ENCODE measurements around the gene S100G. TPM values are rescaled to one million over a fixed set of nuclear protein-coding genes. Genes with fewer than 3 reads are reported as not detected.
A peak's percentile ranks its signal among the peaks of the same experiment; 100 is the strongest.

The S100G gene
- total and polyA plus RNA-seq, 8 donors = not detected

DNA sequence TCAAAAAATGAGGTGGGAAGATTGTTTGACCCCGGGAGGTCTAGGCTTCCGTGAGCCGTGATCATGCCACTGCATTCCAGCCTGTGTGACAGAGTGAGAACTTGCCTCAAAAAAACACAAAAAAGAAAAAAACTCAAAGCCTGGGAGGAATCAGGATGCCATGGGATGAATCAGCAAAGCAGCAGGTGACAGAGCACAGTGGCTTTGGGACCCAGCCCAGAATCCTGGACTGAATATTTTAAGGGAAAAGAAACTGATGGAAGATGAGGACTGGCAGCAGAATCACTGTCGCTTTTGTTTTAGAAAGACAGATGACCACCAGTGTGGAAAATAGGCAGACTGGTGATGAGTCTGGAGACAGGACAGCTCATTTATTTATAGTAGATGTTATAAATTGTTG, 16.6 kb downstream of the S100G start:
- Histone ChIP-seq H3K4me3 (no peak overlapping the region), H3K27me3 (no peaks in the 10 kb centered on the region), H3K9me3 (no peaks in the 10 kb centered on the region), H3K36me3 (peaks cover 0 to 30% (median 25%) of the 10 kb centered on the region in 4 donors), H3K27ac (no peak overlapping the region), H3K4me1 (peaks cover 0 to 5% (median 0%) of the 10 kb centered on the region in 4 donors)
- intact Hi-C loops (cut with DNase I; ENCODE audit: low total_unique reads) = loop anchor here (10.0 kb wide), 1 partner anchor 232 kb away; no protein-coding TSS in a partner anchor
- no peak for TF ChIP-seq CTCF (IDR thresholded peaks at IDR 0.05)
- TF ChIP-seq EP300 (IDR thresholded peaks at IDR 0.05) = no peak
- TF ChIP-seq POLR2AphosphoS5 (IDR thresholded peaks at IDR 0.05) = no peak
- no peak for TF ChIP-seq POLR2A (IDR thresholded peaks at IDR 0.05)
- no peak for DNase-seq
- WGBS, 5 donors = 76 to 90% (median 82%) methylated on average over 4 of the region's 4 CpGs

GRCh38 chrX:16671005-16671404, 21.0 kb downstream of the S100G start:
- Histone ChIP-seq H3K27ac (no peak overlapping the region), H3K4me1 (no peaks in the 10 kb centered on the region), H3K27me3 (peaks cover 0 to 6% (median 0%) of the 10 kb centered on the region in 3 donors), H3K4me3 (no peak overlapping the region), H3K36me3 (peaks cover 0 to 34% (median 28%) of the 10 kb centered on the region in 4 donors), H3K9me3 (no peaks in the 10 kb centered on the region)
- TF ChIP-seq CTCF (IDR thresholded peaks at IDR 0.05) = peak in 2 of 7 experiments; percentile 6 to 34
- no peak for TF ChIP-seq POLR2AphosphoS5 (IDR thresholded peaks at IDR 0.05)
- no peak for TF ChIP-seq EP300 (IDR thresholded peaks at IDR 0.05)
- peak in 1 of 2 donors; percentile 78 for DNase-seq
- intact Hi-C loops (cut with DNase I; ENCODE audit: low total_unique reads) = no loop called here

DNA sequence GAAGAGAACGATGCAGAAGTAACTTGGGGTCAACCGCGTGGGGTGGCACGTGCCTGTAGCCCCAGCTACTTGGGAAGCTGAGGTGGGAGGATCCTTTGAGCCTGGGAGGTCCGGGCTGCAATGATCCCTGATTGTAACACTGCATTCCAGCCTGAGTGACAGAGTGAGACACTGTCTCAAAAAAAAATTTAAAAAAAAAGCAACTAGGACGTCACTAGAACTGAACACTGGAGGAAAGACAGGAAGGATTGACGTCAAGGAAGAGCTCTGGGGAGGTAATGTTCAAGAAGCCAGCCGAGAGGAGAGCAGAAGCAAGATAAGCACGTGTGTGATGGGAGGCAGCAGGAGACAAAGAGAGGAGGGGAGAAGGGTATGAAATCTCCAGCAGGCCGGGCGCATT, 28.7 kb downstream of the S100G start:
- H3K4me1 ChIP-seq = no peaks in the 10 kb centered on the region
- DNase-seq = no peak
- H3K4me3 ChIP-seq = no peak overlapping the region
- H3K27ac ChIP-seq = no peak overlapping the region
- 70 to 83% (median 73%) methylated on average over 9 to 11 of the region's 11 CpGs for WGBS, 5 donors
- peaks cover 0 to 6% (median 0%) of the 10 kb centered on the region in 3 donors for H3K27me3 ChIP-seq
- TF ChIP-seq EP300 (IDR thresholded peaks at IDR 0.05) = no peak
- no peak for TF ChIP-seq CTCF (IDR thresholded peaks at IDR 0.05)
- TF ChIP-seq POLR2A (IDR thresholded peaks at IDR 0.05) = no peak
- TF ChIP-seq POLR2AphosphoS5 (IDR thresholded peaks at IDR 0.05) = no peak
- intact Hi-C loops (cut with DNase I; ENCODE audit: low total_unique reads) = no loop called here
- H3K36me3 ChIP-seq = peaks cover 0 to 73% (median 60%) of the 10 kb centered on the region in 4 donors
- no peaks in the 10 kb centered on the region for H3K9me3 ChIP-seq

GRCh38 chrX:16683007-16683664, 33.2 kb downstream of the S100G start:
- Histone ChIP-seq H3K36me3 (peaks cover 0 to 83% (median 66%) of the 10 kb centered on the region in 4 donors), H3K4me3 (no peak overlapping the region), H3K27ac (no peak overlapping the region), H3K4me1 (no peaks in the 10 kb centered on the region), H3K27me3 (no peaks in the 10 kb centered on the region), H3K9me3 (no peaks in the 10 kb centered on the region)
- no peak for DNase-seq
- intact Hi-C loops (cut with DNase I; ENCODE audit: low total_unique reads) = no loop called here
- 64 to 92% (median 77%) methylated on average over 6 to 7 of the region's 7 CpGs for WGBS, 5 donors
- TF ChIP-seq POLR2AphosphoS5 (IDR thresholded peaks at IDR 0.05) (no peak), POLR2A (IDR thresholded peaks at IDR 0.05) (no peak), EP300 (IDR thresholded peaks at IDR 0.05) (no peak), CTCF (IDR thresholded peaks at IDR 0.05) (no peak)

Data from stomach (tissue), 9 donors.